IMR-90 (cell line): ENCODE measurements around the gene SSX2IP. TPM values are rescaled to one million over a fixed set of nuclear protein-coding genes. Genes with fewer than 3 reads are reported as not detected.

Experiments
- ATAC-seq: fragments of 200-7000 bp; cut with Tn5 transposase; 2 replicates; pipeline ENCODE4 v1.9.1; 2020; ENCODE audit warnings: low read depth, mild to moderate bottlenecking, moderate library complexity
- BruUV-seq: library from RNA; stranded (reverse); fragments of 400-500 nt; replicated peaks from 2 replicates; lab custom pipeline; 2021; lab: Mats Ljungman, UMichigan
- CTCF ChIA-PET: fragments of 300-600 bp; formaldehyde crosslinking; extraction: SDS; loops from one replicate; lab custom pipeline; 2021; ENCODE audit warnings: antibody characterized with exemption; lab: Yijun Ruan, JAX
- POLR2A ChIA-PET: fragments of 300-600 bp; sonication (Branson Sonifier 250); formaldehyde crosslinking; loops from one replicate; lab custom pipeline; 2022; ENCODE audit warnings: antibody characterized with exemption; ENCODE audit not compliant: unreplicated experiment; lab: Charles Lee
- DNase-seq: peaks from one replicate; pipeline ENCODE4 v3.0.0; 2013
- H2AFZ ChIP-seq: replicated peaks from 2 replicates; pipeline ENCODE3; 2013; ENCODE audit warnings: low read length, mild to moderate bottlenecking; ENCODE audit not compliant: poor library complexity
- H2AK5ac ChIP-seq: 2 replicates; pipeline ENCODE4 v1.6.1; 2013; ENCODE audit warnings: low read depth, low read length, inconsistent platforms
- H2AK9ac ChIP-seq: replicated peaks from 2 replicates; pipeline ENCODE3; 2013; ENCODE audit warnings: mild to moderate bottlenecking, low read depth, low read length, moderate library complexity; ENCODE audit not compliant: poor library complexity
- H2BK120ac ChIP-seq: 2 replicates; pipeline ENCODE4 v1.6.1; 2013; ENCODE audit warnings: low read depth, low read length, inconsistent platforms
- H2BK15ac ChIP-seq: 3 replicates; pipeline ENCODE4 v1.6.1; 2013; ENCODE audit warnings: low read depth, low read length, inconsistent platforms
- H2BK20ac ChIP-seq: 2 replicates; pipeline ENCODE4 v1.6.1; 2013; ENCODE audit warnings: low read depth, mild to moderate bottlenecking, inconsistent platforms, low read length, moderate library complexity
- H2BK5ac ChIP-seq: 2 replicates; pipeline ENCODE4 v1.6.1; 2013; ENCODE audit warnings: mild to moderate bottlenecking, low read depth, low read length, inconsistent platforms; ENCODE audit not compliant: poor library complexity, severe bottlenecking
- H3K14ac ChIP-seq: replicated peaks from 2 replicates; pipeline ENCODE4 v1.6.1; 2013; ENCODE audit warnings: low read depth, low read length, inconsistent platforms
- H3K18ac ChIP-seq: 2 replicates; pipeline ENCODE4 v1.6.1; 2013; ENCODE audit warnings: low read depth, low read length, control low read depth
- H3K23ac ChIP-seq: 2 replicates; pipeline ENCODE4 v1.6.1; 2013; ENCODE audit warnings: low read depth, low read length, inconsistent platforms
- H3K27ac ChIP-seq: 2 replicates; pipeline ENCODE4 v1.5.1; 2013; ENCODE audit warnings: mild to moderate bottlenecking, control low read depth, low read length; ENCODE audit not compliant: insufficient read depth
- H3K27me3 ChIP-seq: 2 replicates; pipeline ENCODE4 v1.6.1; 2013; ENCODE audit warnings: low read length; ENCODE audit not compliant: control insufficient read depth, insufficient read depth
- H3K36me3 ChIP-seq: 2 replicates; pipeline ENCODE4 v1.6.1; 2013; ENCODE audit warnings: low read length, mixed read lengths; ENCODE audit not compliant: control insufficient read depth, insufficient read depth
- H3K4ac ChIP-seq: 2 replicates; pipeline ENCODE4 v1.6.1; 2013; ENCODE audit warnings: low read depth, low read length, inconsistent platforms
- H3K4me1 ChIP-seq: 2 replicates; pipeline ENCODE4 v1.6.1; 2013; ENCODE audit warnings: low read length, mixed read lengths; ENCODE audit not compliant: control insufficient read depth, insufficient read depth
- H3K4me2 ChIP-seq: 2 replicates; pipeline ENCODE4 v1.6.1; 2013; ENCODE audit warnings: low read depth, mild to moderate bottlenecking, control low read depth, low read length, moderate library complexity
- H3K4me3 ChIP-seq: 2 replicates; pipeline ENCODE4 v1.5.1; 2013; ENCODE audit warnings: low read depth, mild to moderate bottlenecking, control low read depth, low read length, moderate library complexity; ENCODE audit not compliant: insufficient read depth
- H3K56ac ChIP-seq: 2 replicates; pipeline ENCODE4 v1.6.1; 2013; ENCODE audit warnings: low read length, inconsistent platforms; ENCODE audit not compliant: insufficient read depth; ENCODE audit errors: extremely low read depth
- H3K79me1 ChIP-seq, 2 experiments: 2 replicates each; pipeline ENCODE4 v1.6.1; 2013; ENCODE audit warnings: low read length in 2 of 2, inconsistent platforms in 1 of 2, low read depth in 1 of 2
- H3K9ac ChIP-seq: 2 replicates; pipeline ENCODE4 v1.6.1; 2013; ENCODE audit warnings: low read depth, low read length, control low read depth
- H3K9me1 ChIP-seq: 2 replicates; pipeline ENCODE4 v1.6.1; 2013; ENCODE audit warnings: low read length, inconsistent platforms; ENCODE audit not compliant: insufficient read depth
- H3K9me3 ChIP-seq: 2 replicates; pipeline ENCODE4 v1.6.1; 2013; ENCODE audit warnings: low read length; ENCODE audit not compliant: control insufficient read depth, insufficient read depth
- H4K20me1 ChIP-seq: 2 replicates; pipeline ENCODE4 v1.6.1; 2013; ENCODE audit warnings: low read length, inconsistent platforms; ENCODE audit not compliant: insufficient read depth
- H4K5ac ChIP-seq: 2 replicates; pipeline ENCODE4 v1.6.1; 2013; ENCODE audit warnings: mild to moderate bottlenecking, low read depth, low read length, control low read depth
- H4K8ac ChIP-seq, 2 experiments: 2 replicates each; pipeline ENCODE4 v1.6.1; 2013; ENCODE audit warnings: low read depth in 2 of 2, low read length in 2 of 2, control low read depth in 1 of 2, inconsistent platforms in 1 of 2
- H4K91ac ChIP-seq: 2 replicates; pipeline ENCODE4 v1.6.1; 2013; ENCODE audit warnings: low read depth, low read length, inconsistent platforms; ENCODE audit not compliant: insufficient read depth
- POLR2A ChIP-seq: IDR thresholded peaks from 2 replicates; pipeline ENCODE4 v1.6.1; 2012; ENCODE audit warnings: mild to moderate bottlenecking, low read depth, low read length
- WGBS, 2 experiments: methylation state at CpG; one replicate each; pipeline versions ENCODE4 v1.1.5 to v1.1.7; 2013; ENCODE audit warnings: missing lambda C conversion rate in 2 of 2; ENCODE audit not compliant: insufficient read length in 1 of 2; ENCODE audit errors: extremely low coverage in 2 of 2; 5-methylcytosine and 5-hydroxymethylcytosine counted together
- dilution Hi-C: fragments of 300-500 bp; cut with HindIII; formaldehyde crosslinking; loops from one replicate; pipeline ENCODE4 v1.14.3; 2018; ENCODE audit warnings: low sequenced_read_pairs; ENCODE audit not compliant: unreplicated experiment
- in situ Hi-C: fragments of 300-500 bp; cut with MboI; formaldehyde crosslinking; loops from 3 replicates; pipeline ENCODE4 v1.14.3; 2019; ENCODE audit warnings: low sequenced_read_pairs, inconsistent platforms, mixed read lengths
- intact Hi-C: fragments of 100-400 bp; cut with micrococcal nuclease; formaldehyde crosslinking; loops from 2 replicates; pipeline ENCODE4 v1.10.0; 2022
- polyA plus RNA-seq, 3 experiments: library from polyadenylated mRNA; depleted of rRNA; stranded (reverse); fragments of >200 nt; gene quantifications; 2 replicates each; pipeline ENCODE4 v1.2.3, GENCODE V29; 2012; ENCODE audit warnings: low replicate concordance in 1 of 3
- total RNA-seq: library from RNA; depleted of rRNA; stranded (reverse); fragments of >200 nt; gene quantifications from 2 replicates; pipeline ENCODE4 v1.2.3, GENCODE V29; 2012

The SSX2IP gene
- total and polyA plus RNA-seq, 2 of the 4 experiments (the other 2 are of a cell fraction) = 7.7 to 13.4 TPM

GRCh38 chr1:84693005-84693404, 2.7 kb upstream of the SSX2IP start:
- Histone ChIP-seq H3K27me3 (no peaks in the 10 kb centered on the region), H3K14ac (no peak overlapping the region), H3K18ac (no peak overlapping the region), H3K9me3 (no peaks in the 10 kb centered on the region), H2AFZ (no peak overlapping the region), H2BK20ac (no peak overlapping the region), H2AK9ac (no peak overlapping the region), H3K9ac (no peak overlapping the region), H3K4me1 (peaks cover 8% of the 10 kb centered on the region), H4K20me1 (no peaks in the 10 kb centered on the region), H2BK120ac (no peak overlapping the region), H3K4ac (no peak overlapping the region), H3K56ac (no peak overlapping the region), H3K9me1 (peaks cover 9% of the 10 kb centered on the region; the same call in 1 of the 2 replicates), H4K5ac (no peak overlapping the region), H3K4me3 (no peak overlapping the region), H4K91ac (no peak overlapping the region), H3K79me1 (peaks cover 10 to 11% of the 10 kb centered on the region in 2 experiments), H4K8ac (no peak overlapping the region), H2BK15ac (no peak overlapping the region), H3K36me3 (no peaks in the 10 kb centered on the region), H3K23ac (no peak overlapping the region), H2BK5ac (no peak overlapping the region), H3K4me2 (no peak overlapping the region), H3K27ac (no peak overlapping the region), H2AK5ac (no peak overlapping the region)
- WGBS, 2 experiments = no CpG with 5 or more reads among the region's 2 CpGs
- in situ Hi-C loops = no loop called here
- dilution Hi-C loops = no loop called here
- intact Hi-C loops = loop anchor here (5.0 kb wide), 1 partner anchor 34 kb away; no protein-coding TSS in a partner anchor
- ChIA-PET CTCF (no interaction called here), POLR2A (interaction anchor here (0.5 kb wide), 1 partner anchor 18 kb away, joined by 8 read pairs; no protein-coding TSS in a partner anchor)
- TF ChIP-seq POLR2A = no peak
- ATAC-seq (no peak), DNase-seq (no peak)
- BruUV-seq = no TSS peak
